HG02938 (cell line): ENCODE data around the gene FLT1.

Experiments
- ATAC-seq: cut with Tn5 transposase; IDR thresholded peaks from one replicate; pipeline ENCODE4 v1.9.1; 2021; ENCODE audit warnings: mild to moderate bottlenecking, moderate library complexity; ENCODE audit not compliant: unreplicated experiment

Gene FLT1

DNA sequence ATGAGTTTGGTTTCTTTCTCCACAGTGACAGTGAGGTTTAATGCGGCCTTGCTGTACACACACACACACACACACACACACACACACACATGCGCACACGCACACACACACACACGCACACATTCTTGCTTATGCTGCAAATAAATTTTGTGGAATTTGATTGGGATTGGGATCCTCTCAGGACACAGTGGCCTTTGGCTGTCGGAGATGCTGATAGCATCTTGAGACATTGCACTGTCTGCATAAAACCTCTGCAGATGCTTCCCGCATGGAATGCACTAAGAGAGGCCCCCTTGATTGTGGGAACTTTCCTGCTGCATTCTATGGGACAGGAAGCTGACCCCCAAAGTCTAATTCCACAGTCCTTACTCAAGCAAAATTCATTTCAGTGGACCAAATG lies 145.6 kb downstream of the FLT1 start:
- no peak for ATAC-seq

DNA sequence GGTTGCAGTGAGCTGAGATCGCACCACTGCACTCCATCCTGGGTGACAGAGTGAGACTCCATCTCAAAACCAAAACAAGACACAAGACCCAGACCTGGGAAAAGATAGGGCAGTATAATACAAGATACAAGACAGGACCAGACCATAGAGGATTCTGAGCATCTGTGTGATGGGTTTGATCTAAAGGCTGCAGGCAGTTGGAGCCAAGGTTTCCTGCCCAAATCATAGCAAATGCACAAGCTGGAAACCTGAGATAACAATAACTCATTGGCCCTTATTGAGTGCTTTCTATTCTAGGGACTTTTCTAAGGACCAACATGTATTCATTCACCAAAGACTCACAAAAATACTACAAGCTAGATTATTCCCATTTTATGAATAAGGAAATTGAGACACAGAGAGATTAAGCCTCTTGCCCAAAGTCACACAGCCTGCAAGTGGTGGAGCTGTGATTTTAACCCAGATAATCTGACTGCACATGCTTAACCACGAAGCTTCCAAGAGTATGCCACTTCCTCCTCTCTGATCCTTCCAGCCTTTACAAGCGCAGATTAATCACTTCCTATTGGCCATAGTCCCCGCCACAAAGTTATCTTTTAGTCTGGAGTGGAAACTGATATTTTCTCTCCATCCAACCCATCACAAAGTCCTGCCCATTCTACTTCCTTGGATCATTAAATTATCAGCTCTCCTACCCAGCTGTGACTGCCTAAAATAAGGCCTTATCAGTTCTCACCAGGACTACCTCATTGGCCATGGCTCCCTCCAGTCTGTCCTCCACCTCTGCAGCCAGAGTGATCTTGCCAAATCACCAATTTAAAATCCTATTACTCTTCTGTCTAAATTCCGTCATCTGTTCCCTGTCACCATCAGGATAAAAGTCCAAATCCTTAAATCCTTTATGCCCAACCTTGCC lies 147.2 kb downstream of the FLT1 start:
- ATAC-seq, result no peak

DNA sequence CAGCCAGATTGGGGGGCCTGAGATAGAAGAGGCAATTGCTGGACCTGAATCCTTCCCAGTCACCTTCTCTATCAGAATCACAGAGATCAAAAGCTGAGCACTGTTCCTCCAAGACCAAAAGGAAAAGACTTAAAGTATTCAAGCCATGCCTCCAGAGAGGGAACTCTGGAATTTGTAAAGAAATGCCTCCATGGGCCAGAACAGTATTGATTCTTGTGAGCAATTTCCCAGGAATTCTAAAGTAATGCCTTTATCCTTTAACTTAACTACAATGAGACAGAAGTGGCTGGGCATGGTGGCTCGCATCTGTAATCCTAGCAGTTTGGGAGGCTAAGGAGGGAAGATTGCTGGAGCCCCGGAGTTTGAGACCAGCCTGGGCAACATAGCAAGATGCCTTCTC lies 148.8 kb downstream of the FLT1 start:
- ATAC-seq, result no peak

DNA sequence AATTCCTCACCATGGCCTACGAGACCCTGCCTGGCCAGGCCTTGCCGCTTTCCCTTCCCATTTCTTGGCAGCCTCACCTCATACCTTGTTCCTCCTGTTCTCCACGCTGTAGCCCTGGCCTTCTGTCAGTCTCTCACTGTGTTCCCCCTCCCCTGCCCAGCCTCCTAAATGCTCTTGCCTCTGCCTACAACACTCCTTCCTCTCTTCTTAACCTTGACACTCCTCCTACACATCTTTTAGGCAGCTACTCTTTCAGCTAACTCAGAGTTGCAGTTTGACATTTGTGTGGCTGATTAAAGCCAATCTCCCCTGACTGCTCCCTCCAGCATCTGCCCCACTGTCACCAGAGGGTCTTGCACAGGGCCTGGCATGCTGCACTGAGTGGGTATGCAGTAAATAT lies 150.8 kb downstream of the FLT1 start:
- ATAC-seq, result no peak

DNA sequence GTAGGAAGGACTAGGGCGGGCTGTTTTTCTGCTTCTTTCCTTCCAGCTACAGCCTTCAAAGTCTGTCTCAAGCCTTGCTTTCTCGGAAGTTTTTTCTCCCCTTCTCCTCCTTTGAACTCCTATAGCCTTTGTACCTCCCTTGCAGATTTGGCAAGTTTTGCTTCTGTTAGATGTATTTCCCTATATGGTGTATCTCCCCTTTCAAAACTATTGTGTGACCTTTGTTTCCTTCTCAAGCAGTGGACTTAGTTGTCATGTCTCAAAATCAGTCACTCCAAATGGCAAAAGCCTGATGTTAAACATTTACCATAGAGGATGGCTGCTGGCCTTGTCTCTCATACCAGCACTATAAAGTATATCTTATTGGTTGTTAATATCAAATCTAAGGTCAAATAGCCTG lies 152.7 kb downstream of the FLT1 start:
- no peak for ATAC-seq

DNA sequence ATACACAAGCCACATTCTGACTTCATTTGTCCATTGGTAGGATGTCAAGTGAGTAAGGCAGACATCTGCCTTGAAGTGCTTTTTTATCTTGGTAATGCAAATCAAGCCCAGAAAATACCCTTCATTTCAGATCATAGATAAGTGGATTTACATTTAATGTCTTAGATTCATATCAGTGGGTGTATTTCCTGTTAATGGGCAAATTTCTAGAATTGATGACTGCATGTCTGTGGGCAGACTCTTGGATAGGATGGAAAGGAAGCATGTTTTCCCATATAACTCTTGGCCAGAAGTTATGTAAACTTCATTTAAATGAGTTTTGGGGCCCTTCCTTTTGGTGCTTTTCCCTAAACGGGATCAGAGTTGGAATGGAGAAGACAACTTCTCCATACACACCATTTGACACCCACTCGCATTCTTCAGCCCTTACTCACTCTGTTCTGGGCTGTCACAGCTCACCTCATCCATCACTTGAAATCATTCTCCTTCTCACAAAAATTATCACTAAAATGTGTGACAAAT lies 154.6 kb downstream of the FLT1 start:
- ATAC-seq, result no peak

DNA sequence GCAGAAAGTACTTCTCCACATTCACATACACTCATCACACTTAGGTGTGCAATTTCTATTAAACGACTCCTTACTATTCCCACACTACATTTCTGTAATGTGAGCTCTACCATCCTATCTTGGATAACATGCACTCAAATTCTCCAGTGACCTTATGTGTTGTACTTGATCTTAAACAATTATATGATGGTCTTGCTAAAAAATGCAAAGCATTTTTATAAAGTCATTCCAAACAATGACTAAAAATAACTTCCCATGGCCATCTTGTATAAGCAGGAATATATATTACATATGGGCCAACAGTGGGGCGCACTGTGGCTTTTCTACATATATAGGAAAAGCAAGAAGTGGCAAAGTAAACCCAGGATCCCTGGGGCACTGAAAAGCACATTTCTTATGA lies 155.5 kb downstream of the FLT1 start:
- ATAC-seq, result no peak

DNA sequence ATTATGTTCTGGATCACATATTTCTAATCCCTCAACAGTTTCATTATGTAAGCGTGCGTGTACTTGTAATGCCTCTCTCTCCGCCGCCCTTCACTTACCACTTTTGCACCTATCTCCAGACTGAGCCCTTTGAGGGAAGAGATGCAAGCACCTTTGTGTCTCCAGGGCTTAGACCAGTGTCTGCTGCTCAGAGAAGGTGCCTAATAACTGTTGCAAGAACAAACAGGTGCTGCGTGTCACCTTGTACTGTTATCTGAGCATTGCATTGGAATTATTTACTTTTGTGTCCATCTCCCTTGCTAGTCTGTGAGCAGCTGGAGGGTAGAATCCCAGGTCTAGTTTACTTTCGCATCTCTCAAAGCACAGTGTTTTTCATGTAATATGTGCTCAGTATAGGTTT lies 156.2 kb downstream of the FLT1 start:
- no peak for ATAC-seq

DNA sequence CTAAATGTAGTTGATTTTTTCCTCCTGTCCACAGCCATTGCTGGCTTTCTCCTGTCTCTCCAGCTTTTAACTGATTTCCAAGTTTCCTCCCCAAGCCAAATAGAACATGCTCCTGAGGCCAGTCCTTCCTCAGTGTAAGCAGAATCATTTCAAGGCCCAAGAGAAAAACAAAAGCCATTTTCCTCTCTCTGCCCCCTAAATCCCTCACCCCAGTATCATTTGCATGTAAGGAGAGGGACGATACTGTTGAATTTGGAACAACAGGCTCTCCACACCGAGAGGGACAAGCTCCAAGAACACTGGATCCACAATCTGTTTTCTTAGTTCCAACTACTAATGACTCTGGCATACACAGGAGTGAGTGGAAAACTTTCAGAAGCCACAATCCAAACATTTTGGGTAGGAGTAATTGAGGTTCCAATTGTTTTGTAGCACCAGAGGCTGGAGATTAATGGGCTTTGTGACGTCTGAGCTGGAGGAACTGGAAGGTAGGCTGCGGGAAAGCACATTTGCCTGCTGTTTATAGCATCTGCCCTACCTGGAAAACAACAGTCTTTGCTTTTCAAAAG lies 156.8 kb downstream of the FLT1 start:
- ATAC-seq, result no peak

DNA sequence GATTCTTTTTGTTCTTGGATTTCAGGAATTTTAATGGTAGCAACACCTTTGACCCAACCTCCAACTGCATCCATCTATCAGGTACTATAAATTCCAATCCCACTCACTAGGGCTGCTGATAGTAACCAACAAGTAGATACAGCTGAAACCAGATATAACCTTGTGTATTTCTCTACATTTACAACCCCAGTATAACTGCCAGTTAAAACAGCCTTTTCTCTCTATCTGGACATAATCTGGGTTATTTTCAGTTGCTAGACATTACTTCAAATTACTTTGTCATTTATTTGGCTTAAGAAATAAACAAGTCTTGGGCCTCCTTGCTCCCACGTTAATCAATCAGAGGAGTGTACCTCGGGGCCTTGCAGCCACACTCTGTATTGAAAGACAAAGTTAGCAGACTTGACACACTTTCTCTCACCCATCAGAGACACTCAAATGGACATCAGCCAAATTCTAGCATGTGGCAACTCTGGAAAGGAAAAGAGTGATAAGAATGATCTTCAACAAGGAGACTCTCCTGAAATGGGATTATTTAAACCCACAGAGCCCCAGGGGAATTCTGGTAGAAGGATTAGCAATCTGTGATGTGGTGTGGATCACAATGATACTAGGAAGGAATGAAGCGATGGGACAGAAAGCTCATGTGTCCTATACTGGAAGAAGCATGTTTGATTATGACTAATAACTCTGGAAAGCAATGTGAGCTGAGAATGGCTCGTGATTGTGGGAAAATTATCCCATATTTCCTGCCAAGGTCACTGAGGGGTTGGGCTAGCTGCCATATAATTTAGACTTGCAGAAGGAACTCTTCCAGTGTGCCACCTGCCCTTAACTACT lies 157.5 kb downstream of the FLT1 start:
- no peak for ATAC-seq

DNA sequence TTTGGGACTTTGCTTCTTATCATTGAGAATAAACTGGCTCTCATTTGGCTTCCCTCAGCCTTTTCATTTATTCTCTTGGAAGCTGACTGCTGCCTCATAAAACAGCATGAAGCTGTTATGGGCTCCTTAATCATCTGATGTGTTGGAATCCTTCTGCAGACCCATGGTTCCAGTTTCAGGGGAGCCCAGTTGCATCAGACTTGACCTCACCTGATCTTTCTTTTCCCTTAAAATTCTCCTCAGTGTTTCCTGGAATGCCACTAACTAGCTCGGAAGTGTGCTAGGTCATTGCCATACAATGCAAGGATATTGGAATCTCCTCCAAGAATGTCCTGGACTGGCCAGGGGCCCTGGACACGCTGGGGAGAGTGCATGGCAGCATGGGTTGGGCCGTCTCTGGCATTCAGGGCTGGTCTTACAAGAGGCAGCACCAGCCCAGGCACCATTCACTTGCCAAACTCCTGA lies 158.7 kb downstream of the FLT1 start:
- no peak for ATAC-seq

DNA sequence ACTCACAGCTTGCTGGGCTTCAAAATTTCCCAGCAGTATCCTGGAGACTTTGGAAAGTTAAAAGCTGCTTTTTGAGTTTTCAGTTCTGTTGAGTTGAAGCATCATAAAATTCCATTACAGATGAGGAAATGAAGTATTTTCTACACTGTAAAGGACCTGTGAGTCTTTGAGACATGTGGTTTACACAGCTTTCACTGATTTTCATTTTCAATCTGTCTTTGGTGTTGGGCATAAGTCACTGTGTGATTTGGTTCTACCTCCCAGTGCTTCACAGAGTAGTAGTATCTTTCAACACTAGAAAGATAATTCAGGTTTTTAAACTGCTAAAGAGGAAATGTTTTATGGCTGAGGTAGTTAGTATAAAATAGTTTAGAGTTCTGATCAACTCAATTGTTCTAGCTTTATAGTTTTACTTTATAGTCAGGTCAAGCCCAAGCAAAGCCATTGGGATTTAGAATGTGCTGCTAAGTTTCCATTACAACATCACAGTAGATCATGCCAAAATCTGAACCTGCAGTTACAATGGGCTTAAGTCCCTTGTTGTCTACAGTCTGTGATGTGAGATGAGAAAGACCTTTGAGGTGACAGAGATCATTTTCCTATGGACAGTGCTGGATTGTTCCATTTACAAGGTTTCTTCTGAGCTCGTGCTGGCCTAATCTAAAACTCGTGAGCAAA lies 161.6 kb downstream of the FLT1 start:
- no peak for ATAC-seq

DNA sequence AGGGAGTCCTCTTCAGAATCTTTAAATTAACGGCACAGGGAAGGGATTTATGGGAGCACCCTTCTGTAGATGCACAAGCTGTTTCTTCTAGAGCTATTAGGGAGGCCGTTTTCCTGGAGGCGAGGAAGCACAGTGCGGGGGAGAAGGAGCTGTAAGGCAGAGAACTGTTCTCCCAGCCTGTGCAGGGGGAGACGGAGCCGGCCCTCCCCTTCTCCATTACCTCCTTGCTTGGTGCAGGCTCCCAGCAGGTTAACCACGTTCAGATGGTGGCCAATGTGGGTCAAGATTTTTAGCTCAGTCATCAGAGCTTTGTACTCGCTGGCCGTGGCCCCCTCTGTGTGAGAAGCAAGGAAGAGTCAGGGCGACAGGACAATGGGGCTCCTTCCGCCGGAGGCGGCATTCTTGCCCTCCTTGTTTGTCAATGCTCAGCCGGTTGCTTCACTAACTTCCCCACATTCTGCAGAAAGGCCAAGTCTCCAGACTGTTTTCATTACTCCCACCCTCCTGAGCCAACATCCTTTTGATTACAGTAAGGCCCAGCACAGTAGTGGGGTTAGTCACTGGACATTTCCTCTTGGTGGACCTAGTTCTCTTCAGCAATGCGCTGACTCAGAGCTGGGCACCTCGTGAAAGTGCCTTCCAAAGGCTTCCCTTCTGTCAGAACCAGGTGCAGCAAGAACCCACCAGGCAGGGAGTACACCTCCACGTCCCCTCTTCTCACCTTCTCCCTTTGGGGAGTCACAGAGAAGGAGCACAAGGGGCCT lies 165.4 kb downstream of the FLT1 start:
- ATAC-seq, result no peak

DNA sequence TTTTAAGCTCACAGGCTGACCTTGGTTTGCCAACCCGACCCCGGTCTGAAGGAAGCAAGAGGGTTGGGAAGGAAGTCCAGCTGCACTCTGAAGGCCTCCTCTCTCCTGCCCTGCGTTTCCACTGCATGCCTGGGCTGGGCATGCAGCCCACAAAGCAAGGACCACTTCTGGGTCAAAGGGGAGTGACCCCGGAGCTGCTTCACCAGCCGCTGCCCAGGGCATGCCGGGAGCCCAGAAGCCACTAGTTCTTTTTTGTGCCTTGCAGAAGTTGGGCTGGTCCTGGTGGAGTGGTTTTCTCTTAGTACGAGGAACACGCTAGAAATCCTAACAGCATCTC lies 166.7 kb downstream of the FLT1 start:
- no peak for ATAC-seq

DNA sequence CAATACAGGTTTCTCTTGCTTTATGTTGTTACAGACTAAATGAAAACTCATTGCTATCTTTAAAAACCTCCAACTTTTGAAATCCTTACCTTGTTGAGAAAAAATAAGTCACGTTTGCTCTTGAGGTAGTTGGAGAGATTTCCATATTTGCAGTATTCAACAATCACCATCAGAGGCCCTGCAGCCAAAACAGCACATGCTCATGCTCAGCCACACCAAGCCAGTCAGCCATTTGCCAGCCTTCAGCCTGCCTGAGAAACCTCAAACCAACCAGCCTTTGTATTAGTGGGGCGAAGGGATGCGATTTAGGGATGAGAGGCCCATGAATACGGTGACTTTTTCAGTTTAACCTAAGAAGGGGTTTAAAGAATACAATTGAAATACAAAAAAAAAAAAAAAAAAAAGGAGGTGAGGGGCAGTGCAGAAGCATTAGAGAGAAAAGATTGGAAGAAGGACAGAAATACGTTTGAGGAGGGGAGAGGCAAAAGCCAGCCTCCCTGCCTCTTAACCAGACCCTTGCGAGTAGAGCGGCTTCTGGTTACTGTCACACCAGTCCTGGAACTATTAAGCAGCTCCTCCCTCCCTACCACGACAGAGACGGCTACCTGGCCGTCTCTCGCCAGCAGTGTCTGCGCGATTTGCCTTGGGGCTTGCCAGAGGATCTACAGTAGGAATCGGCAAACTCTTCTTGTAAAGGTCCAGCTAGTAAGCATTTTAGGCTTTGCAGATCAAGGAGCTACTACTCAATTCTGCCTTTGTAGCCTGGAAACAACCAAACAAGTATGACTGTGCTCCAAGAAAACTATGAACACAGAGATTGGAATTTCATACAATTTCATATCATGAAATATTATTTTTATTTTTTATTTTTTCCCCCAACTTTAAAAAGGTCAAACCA lies 167.3 kb downstream of the FLT1 start:
- ATAC-seq, result no peak

DNA sequence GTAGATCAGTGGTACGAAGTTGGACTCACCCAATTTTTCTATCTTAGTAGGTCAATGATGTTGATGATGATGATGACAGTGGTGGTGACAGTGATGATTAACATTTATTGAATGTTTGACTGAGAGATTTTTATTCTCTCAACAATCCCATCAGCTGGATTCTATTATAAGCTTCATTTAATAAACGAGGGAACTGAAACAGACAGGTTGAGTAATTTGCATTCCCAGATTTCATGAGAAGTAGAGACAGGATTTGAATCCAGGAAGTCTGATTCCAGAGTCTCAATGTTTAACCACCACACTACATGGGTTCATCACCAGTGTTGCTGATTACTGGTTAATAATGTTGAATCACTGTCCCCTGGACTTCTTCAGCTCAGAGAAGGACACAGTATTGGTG lies 168.9 kb downstream of the FLT1 start:
- no peak for ATAC-seq

DNA sequence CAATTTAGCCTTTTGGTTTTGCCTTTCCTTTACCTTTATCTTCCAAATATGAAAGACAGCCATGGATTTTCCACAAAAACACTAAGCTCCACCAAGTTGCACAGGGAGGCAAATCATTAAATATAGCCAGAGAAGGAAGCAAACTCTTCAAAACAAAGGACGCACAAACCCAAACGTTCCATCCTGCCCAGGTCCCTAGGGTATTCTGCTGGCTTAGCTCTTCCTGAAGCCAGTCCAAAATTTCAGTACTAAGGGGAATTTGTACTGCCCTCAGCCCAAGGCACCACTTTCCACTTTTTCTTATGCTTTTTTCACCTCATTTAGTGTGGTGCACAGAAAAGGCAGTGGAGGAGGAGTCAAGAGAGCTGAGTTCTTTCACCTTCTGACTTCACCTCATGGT lies 169.9 kb downstream of the FLT1 start:
- ATAC-seq, result no peak

DNA sequence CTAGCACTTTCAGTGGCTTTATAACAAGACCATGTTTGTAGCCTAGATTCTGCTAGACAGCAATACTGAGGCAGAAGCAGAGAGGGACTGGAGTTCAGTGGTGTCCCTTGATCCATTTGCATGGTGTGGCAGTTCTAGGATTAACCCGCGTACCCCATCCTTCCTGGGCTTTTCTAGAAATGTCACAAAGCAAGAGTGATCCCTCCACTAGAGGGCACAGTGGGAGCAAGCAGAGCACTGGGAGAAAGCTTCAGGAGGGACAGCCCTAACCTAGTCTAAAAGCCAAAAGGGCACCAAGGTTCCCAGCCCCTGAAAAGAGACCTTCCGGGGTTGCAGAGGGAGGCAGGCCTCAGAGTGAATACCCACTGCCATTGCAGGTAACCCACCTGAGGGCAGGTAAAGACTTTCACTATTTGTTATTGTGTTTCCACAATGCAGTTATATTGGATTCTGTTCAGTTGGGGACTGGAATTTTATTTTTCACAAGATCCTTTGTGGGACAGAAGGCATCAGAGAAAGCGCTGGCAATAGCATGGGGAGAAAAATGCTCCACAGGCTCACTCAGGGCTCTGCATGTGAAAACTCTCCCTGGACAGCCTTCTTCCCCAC lies 170.6 kb downstream of the FLT1 start:
- ATAC-seq, result no peak
